HG03139 (cell line): ENCODE results near the gene CHST15.

Source experiments
- ATAC-seq: cut with Tn5 transposase; IDR thresholded peaks from one replicate; pipeline ENCODE4 v1.9.1; 2021; ENCODE audit not compliant: unreplicated experiment

Gene CHST15

GRCh38 chr10:124092860-124093773 is at the start of gene CHST15:
Gene CHST15, minus strand, starts transcription at chr10:124093598. Its CDS starts 47,386 bp downstream, at chr10:124046212.
- no peak for ATAC-seq

GRCh38 chr10:124142960-124143359 is 49.6 kb upstream of the CHST15 start:
- no peak for ATAC-seq

- ATAC-seq: no peak
These were observed 48.8 kb upstream of the CHST15 start for GRCh38 chr10:124142006-124142739.

- no peak for ATAC-seq
These were observed 45.5 kb upstream of the CHST15 start for GRCh38 chr10:124138883-124139348.

- ATAC-seq: no peak
These were observed 44.9 kb upstream of the CHST15 start for GRCh38 chr10:124138195-124138882.

- no peak for ATAC-seq
These were observed 41.0 kb upstream of the CHST15 start for GRCh38 chr10:124134251-124134893.

GRCh38 chr10:124132876-124133275 is 39.5 kb upstream of the CHST15 start:
- ATAC-seq: no peak

GRCh38 chr10:124132306-124132705 is 38.9 kb upstream of the CHST15 start:
- ATAC-seq: no peak

- ATAC-seq: no peak
These were observed 37.8 kb upstream of the CHST15 start for GRCh38 chr10:124131172-124131571.

GRCh38 chr10:124130198-124130900 is 37.0 kb upstream of the CHST15 start:
- no peak for ATAC-seq

- no peak for ATAC-seq
These were observed 36.1 kb upstream of the CHST15 start for GRCh38 chr10:124129471-124129870.

GRCh38 chr10:124128811-124129145 is 35.4 kb upstream of the CHST15 start:
- ATAC-seq: no peak

GRCh38 chr10:124127965-124128810 is 34.8 kb upstream of the CHST15 start:
- no peak for ATAC-seq

GRCh38 chr10:124127563-124127962 is 34.2 kb upstream of the CHST15 start:
- no peak for ATAC-seq

GRCh38 chr10:124126983-124127385 is 33.6 kb upstream of the CHST15 start:
- no peak for ATAC-seq

- ATAC-seq: no peak
These were observed 33.0 kb upstream of the CHST15 start for GRCh38 chr10:124126145-124126982.

GRCh38 chr10:124125305-124126116 is 32.1 kb upstream of the CHST15 start:
- no peak for ATAC-seq

- ATAC-seq: no peak
These were observed 31.4 kb upstream of the CHST15 start for GRCh38 chr10:124124769-124125161.
